Stimulated activated CD8-positive, alpha-beta memory T cell treated with anti-CD3 and anti-CD28 coated beads, Interleukin-7, amount 100 ng/mL, for 48 hours (primary cell): ENCODE results near the gene SULT1C4.
"Not testable (repeated sequence)": the region's sequence is repeated elsewhere in the genome, so short reads cannot be mapped to it uniquely, and the experiment has no call there.

Source experiments
- DNase-seq, 2 donors: peaks; one replicate each; pipeline ENCODE4 v3.0.0-alpha.2; 2020; ENCODE audit warnings: low read depth in 1 of 2; ENCODE audit errors: extremely low read depth in 1 of 2

SULT1C4 gene

DNA sequence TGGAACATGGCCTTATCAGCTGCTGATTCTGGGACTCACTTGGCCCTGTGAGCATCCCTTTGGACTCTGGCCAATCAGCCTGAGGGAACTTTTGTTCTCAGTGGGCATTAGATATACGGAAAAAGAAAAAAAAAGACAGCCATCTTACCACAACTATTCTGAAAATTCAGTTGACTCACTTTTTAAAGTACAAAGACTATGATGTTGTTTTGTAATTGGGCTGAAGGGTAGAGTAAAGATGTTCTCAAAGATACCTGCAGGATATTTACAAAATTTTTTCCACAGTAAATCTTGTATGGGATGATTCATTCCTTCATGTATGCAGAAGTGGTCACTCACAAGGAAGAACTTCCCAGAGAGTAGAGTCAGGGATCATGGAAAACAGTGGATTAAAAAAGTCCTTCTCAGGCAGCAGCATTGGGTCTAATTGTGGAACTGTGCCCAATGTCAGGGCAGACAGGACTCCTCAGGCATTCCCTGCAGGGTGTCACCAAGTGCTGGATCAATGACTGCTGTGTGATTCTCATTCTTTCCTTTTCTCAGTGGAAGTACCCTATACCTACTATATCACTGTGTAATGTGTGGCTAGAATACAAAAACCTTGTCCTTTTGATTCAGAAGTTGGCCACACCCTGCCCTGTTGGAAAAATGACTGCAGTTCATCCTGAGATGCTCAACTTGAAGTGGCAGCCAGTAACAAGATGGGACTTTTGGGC lies 35.4 kb downstream of the SULT1C4 start:
- no peak for DNase-seq

DNA sequence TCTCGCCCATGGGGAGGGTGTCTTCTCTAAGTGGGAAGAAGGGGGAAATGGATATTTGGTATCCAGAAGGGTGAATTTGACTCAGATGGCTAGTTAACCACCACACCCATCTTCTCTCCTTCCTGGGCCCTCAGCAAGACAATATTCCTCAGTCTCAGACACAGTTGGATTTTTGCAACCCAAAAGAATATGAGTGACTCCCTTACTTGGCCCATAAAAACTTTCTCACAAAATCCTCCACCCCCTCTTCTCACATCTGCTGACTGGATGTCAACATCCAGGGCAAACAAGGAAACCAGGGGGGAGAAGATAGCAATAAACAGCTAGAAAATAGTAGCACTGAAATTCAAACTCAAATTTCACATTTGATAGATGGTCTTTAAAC lies 35.9 kb downstream of the SULT1C4 start:
- DNase-seq = no peak

DNA sequence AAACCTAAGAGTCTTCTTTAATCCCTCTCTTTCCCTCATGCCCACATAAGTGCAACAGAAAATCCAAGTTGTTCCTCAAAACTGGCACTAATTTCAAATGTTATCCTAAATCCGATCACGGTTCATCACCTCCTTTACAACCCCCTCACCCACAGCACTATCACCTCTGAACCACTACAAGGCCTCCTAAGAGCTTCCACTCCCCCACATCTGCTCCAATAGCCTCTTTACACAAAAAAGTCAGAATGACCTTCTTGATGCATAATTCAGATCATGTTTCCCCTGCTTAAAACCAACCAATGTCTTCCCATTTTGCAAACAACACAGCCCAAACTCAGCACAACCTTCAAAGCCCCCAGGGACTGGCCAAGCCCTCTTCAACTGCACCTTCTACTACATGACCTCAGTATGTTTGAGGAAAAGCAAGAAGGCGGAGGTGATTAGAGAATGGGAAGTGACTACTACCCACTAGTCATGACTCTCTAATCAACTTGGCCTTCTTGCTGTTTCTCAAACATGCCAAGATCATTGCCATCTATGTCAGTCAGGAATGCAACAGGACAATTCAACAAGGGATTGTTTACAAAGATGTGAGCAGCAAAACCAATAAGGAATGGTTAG lies 36.6 kb downstream of the SULT1C4 start:
- no peak for DNase-seq

DNA sequence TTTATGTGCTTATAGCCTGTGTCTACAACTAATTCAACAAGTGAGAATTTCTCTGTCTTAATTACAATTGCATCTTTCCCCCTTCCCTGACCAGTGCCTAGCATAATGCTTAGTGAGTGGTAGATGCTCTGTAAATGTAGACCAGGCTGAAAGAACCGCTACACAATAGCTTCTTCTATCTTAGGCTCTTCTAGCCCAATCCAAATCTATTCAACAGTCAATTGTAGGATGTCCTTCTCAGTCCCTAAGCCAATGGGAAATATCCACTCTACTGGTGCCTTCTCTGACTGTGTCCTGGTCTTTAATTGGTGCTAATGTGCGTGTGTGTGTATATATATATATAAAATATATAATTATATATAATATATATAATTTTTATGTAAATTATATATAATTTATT lies 37.2 kb downstream of the SULT1C4 start:
- DNase-seq = no peak

DNA sequence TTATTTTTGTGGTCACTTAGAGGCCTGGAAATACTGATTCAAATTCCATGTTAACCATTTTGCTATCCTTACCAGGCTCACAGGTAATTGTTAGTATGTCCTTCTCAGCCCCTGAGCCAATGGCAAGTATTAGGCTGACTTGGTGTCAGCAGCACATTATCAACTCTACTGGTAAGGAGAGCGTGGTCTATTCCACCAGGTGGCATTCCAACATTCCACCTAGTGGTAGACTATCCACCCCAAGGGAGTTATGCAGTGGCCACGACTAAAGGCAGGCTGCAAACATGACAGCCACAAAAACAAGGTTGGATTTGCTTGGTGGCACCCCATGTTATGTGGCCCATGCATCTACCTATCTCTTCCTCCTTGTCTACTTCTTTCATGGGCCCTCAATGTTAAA lies 39.5 kb downstream of the SULT1C4 start:
- no peak for DNase-seq

DNA sequence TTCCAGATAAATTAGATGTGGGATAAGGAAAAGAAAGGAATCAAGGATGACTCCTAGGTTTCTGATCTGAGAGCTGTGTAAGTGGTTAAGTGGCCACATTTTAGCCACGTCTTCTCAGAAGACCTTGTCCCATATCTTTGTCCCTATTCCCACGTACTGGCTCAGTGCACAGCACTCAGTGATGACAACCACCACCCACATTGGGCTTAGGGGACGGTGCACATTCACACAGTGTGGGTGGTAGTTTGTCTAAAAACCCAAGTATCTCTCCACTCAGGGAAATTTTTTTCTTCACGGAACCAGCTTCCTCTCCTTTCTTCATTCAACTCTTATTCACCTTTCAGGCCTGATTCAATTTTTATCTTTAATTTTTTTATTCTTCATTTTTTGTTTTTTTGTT lies 40.7 kb downstream of the SULT1C4 start:
- DNase-seq = no peak

DNA sequence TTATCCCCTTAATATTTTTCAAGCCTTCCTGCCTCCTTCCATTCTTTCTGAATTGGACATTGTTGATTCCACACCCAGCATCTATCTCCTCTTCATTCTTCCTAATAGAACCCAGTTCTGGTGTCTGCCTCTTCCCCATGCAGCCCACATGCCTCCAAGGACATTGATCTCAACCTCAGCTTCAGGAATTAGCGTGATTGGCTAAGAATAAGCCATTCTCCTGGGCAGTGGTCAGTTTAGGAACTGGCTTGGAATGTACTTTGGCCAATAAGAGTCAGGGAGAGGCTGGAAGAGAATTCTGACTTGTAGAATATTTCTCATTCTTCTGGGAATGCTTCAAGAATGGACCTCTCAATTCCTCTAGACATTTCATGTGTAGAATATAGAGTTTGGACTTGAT lies 45.3 kb downstream of the SULT1C4 start:
- DNase-seq = no peak

DNA sequence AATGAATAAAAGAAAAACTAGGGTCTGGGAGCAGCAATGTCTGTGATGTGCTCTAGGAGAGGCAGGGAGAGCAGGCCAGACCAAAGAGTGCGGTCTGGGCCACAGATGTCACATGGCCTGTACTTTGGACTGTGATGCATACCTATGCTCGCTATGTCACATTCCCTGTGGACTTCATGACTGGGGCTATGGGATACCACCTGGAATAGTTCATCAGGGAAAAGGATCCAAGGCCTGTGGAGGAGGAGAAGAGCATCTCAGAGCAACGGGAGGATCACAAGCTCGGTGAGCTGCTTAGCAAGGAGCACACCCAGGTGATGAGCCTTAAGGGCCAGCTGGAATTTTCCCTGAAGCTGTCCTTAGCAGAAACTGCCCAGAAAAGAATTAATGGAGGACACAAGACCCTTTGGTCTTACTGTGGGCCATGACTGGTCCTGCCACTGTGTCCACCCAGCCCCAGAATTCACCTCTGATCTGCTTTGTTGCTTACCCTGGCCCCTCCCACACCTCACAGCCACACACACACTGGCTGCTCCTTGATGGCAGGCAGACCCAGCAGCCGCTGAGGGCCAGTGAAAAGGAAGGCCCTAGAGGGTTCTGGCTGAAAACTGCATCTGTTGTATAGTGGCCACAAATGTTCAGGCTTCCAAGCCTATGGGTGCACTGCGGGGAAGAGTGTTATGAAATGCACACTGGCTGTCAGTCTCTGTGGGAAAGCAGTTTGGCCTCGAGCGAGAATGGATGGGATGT lies 45.9 kb downstream of the SULT1C4 start:
- no peak for DNase-seq

DNA sequence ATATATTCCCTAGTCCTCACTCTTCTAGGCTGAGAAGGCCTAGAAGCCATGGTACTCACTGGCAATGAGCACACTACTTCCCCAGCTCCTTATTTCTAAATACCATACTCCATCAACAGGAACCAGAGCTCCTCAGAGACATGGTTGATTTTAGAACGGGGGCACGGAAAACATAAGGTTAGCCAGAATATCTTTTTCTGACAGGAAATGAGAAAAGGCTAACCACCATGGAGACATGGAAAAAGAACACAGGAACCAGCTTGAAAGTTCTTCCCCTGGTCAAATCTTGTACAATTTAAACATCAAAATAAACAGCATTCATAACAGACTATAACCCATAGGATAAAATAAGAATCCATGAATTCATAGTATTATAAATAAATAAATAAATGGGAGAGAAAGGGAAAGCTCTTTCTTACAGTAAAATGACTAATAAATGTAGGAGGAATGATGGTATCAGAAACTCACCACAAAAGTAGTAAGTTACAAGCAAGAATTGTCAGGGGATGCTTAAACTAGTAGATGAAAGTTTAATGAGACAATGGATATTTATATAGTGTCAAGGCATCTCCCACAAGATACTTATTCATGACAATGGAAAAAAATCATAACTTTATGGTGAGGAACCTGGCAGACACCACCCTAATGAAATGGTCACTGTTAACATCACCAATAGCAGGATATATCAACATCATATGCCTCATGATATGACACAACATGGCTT lies 50.7 kb downstream of the SULT1C4 start:
- DNase-seq = no peak

DNA sequence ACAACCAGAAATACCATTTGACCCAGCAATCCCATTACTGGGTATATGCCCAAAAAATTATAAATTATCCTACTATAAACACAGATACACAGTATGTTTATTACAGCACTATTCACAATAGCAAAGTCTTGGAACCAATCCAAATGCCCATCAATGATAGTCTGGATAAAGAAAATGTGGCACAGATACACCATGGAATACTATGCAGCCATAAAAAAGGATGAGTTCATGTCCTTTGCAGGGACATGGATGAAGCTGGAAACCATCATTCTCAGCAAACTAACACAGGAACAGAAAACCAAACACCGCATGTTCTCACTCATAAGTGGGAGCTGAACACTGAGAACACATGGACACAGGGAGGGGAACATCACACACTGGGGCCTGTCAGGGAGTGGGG lies 57.8 kb downstream of the SULT1C4 start:
- not testable (repeated sequence) for DNase-seq

DNA sequence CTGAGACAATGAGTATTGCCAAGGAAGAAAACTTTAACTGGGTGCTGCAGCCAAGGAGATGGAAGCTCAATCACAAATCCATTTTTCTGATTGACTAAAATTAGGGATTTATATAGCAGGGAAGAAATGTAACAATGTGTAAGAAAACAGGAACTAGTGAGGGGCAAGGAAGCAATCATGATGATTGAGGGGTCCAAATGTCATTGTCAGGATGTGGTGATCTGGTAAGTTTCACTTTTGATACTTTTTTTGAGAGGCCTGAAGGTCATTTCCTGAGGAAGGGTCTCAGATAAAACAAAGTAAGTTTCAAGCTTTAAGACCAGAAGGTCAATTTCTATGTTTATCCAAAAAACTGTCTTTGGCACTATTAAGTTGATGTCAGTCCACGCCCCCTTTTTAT lies 59.2 kb downstream of the SULT1C4 start:
- DNase-seq = no peak
